ENCODE results near the gene KLHDC7B. TPM values are rescaled to one million over a fixed set of nuclear protein-coding genes. Genes with fewer than 3 reads are reported as not detected.

Gene KLHDC7B
- total RNA-seq, 1 donor from 2014 or later, result 0.32 TPM

DNA sequence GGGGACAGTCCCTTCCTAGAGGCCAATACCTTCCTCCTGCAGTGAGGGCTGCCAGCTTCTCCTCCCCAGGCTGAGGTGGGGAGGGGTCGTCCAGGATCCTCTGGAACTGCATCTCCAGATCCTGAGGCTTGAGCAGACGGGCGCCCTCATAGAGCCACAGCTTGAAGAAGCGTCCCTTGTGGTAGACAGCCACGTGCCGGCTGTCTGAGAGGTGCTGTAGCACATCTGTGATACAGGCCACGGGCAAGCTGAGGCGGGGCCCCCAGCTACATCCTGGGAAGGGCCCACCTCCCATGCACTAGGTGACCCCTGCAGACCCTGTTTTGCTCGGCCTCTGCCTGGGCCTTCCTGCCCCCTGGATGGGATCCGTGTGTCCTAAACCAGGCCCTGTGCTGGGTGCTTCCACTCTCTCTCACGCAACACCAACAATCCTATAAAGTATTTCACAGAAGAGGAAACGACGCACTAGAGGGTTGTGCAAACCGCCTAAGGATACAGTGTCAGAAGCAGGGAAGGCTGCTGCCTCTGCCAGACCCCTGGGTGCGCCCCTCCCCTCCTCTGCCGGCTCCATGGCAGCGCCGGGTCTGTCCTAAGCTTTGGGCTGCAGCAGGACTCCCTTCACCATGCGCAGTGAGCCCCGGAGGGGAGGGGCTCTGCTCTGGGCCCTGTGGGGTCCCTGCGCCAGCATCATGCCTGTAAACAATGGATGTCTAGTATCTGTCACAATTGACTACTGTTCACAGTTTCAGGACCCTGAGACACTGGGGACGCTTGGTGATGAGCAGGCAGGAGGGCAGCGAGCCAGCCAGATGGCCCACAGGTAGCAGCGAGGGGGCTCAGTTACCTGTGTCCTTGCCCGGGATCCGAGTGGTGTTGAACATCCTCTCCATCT, 28.0 kb downstream of the KLHDC7B start:
- TF ChIP-seq, protein P1, sequence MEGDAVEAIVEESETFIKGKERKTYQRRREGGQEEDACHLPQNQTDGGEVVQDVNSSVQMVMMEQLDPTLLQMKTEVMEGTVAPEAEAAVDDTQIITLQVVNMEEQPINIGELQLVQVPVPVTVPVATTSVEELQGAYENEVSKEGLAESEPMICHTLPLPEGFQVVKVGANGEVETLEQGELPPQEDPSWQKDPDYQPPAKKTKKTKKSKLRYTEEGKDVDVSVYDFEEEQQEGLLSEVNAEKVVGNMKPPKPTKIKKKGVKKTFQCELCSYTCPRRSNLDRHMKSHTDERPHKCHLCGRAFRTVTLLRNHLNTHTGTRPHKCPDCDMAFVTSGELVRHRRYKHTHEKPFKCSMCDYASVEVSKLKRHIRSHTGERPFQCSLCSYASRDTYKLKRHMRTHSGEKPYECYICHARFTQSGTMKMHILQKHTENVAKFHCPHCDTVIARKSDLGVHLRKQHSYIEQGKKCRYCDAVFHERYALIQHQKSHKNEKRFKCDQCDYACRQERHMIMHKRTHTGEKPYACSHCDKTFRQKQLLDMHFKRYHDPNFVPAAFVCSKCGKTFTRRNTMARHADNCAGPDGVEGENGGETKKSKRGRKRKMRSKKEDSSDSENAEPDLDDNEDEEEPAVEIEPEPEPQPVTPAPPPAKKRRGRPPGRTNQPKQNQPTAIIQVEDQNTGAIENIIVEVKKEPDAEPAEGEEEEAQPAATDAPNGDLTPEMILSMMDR (IDR thresholded peaks at IDR 0.05; ENCODE audit: insufficient read depth, low read depth, low read length), result no peak
- no peak for TF ChIP-seq EZH2 (IDR thresholded peaks at IDR 0.05; ENCODE audit: insufficient read depth, low read length)
- no peaks in the 10 kb centered on the region for H3K36me3 ChIP-seq (ENCODE audit: insufficient read depth, low read length)
- no peak overlapping the region for H3K9ac ChIP-seq (ENCODE audit: low read length)
- DNase-seq (ENCODE audit: low read depth) (no peak), FAIRE-seq (no peak)
- no peaks in the 10 kb centered on the region for H3K27me3 Mint-ChIP-seq (ENCODE audit: low read depth, unreplicated experiment)
- no peaks in the 10 kb centered on the region for H3K9me3 ChIP-seq (ENCODE audit: insufficient read depth, low read depth, low read length)
- no peak overlapping the region for H3K4me2 ChIP-seq (ENCODE audit: low read length)
- H3K27me3 ChIP-seq (ENCODE audit: insufficient read depth, low read length), result peaks cover 8% of the 10 kb centered on the region
- H3K27ac ChIP-seq (ENCODE audit: low read depth, low read length), result no peak overlapping the region
- no peak overlapping the region for H3K4me3 ChIP-seq (ENCODE audit: insufficient read depth, low read depth, low read length)
- H4K20me1 ChIP-seq (ENCODE audit: insufficient read depth, low read length), result no peaks in the 10 kb centered on the region
- H3K9me3 Mint-ChIP-seq (ENCODE audit: unreplicated experiment), result no peaks in the 10 kb centered on the region
- no peak overlapping the region for H2AFZ ChIP-seq (ENCODE audit: low read depth, low read length)
- peaks cover 3% of the 10 kb centered on the region for H3K4me1 ChIP-seq (ENCODE audit: insufficient read depth, low read length)
- peaks cover under 1% of the 10 kb centered on the region for H3K4me1 Mint-ChIP-seq (ENCODE audit: low read depth, unreplicated experiment)
- no peak overlapping the region for H3K4me3 Mint-ChIP-seq (ENCODE audit: unreplicated experiment)
- H3K79me2 ChIP-seq (ENCODE audit: insufficient read depth, low read length), result no peaks in the 10 kb centered on the region
- H3K27ac Mint-ChIP-seq (ENCODE audit: unreplicated experiment), result no peak overlapping the region
- H3K36me3 Mint-ChIP-seq (ENCODE audit: low read depth, unreplicated experiment), result peaks cover 24% of the 10 kb centered on the region

GRCh38 chr22:50574383-50574755, 28.7 kb downstream of the KLHDC7B start:
- no peak for FAIRE-seq

More at GRCh38 chr22:50574383-50574755, 28.7 kb downstream of the KLHDC7B start:
- Histone ChIP-seq H4K20me1 (ENCODE audit: insufficient read depth, low read length) (no peaks in the 10 kb centered on the region), H3K4me1 (ENCODE audit: insufficient read depth, low read length) (peaks cover 3% of the 10 kb centered on the region), H3K9ac (ENCODE audit: low read length) (no peak overlapping the region), H2AFZ (ENCODE audit: low read depth, low read length) (no peak overlapping the region), H3K27me3 (ENCODE audit: insufficient read depth, low read length) (peaks cover 8% of the 10 kb centered on the region), H3K36me3 (ENCODE audit: insufficient read depth, low read length) (no peaks in the 10 kb centered on the region), H3K79me2 (ENCODE audit: insufficient read depth, low read length) (no peaks in the 10 kb centered on the region), H3K4me3 (ENCODE audit: insufficient read depth, low read depth, low read length) (no peak overlapping the region), H3K9me3 (ENCODE audit: insufficient read depth, low read depth, low read length) (no peaks in the 10 kb centered on the region), H3K27ac (ENCODE audit: low read depth, low read length) (no peak overlapping the region), H3K4me2 (ENCODE audit: low read length) (no peak overlapping the region)
- Mint-ChIP-seq H3K27me3 (ENCODE audit: low read depth, unreplicated experiment) (no peaks in the 10 kb centered on the region), H3K36me3 (ENCODE audit: low read depth, unreplicated experiment) (peaks cover 20% of the 10 kb centered on the region), H3K9me3 (ENCODE audit: unreplicated experiment) (no peaks in the 10 kb centered on the region), H3K27ac (ENCODE audit: unreplicated experiment) (no peak overlapping the region), H3K4me1 (ENCODE audit: low read depth, unreplicated experiment) (peaks cover 1% of the 10 kb centered on the region), H3K4me3 (ENCODE audit: unreplicated experiment) (no peak overlapping the region)
- no peak for DNase-seq (ENCODE audit: low read depth)
- TF ChIP-seq, protein P1 (IDR thresholded peaks at IDR 0.05; ENCODE audit: insufficient read depth, low read depth, low read length), result no peak
- no peak for TF ChIP-seq EZH2 (IDR thresholded peaks at IDR 0.05; ENCODE audit: insufficient read depth, low read length)

Measured in astrocyte (in vitro differentiated cells and primary cell).